Lung (tissue), 12 donors: Measurements from ENCODE around the gene DPH2. TPM values are rescaled to one million over a fixed set of nuclear protein-coding genes. Genes with fewer than 3 reads are reported as not detected.

Experiments used
- ATAC-seq: fragments of 200-7000 bp; cut with Tn5 transposase; one replicate; pipeline ENCODE4 v1.9.1; 2020; ENCODE audit warnings: moderate number of reproducible peaks; ENCODE audit not compliant: insufficient read depth, low FRiP score
- DNase-seq, 3 donors: peaks; one replicate each; pipeline ENCODE4 v3.0.0-alpha.2; 2013 to 2017
- H3K27ac ChIP-seq, 2 donors: one replicate each; pipeline ENCODE4 v1.5.1; 2013; ENCODE audit warnings: mild to moderate bottlenecking in 2 of 2, moderate library complexity in 2 of 2, control low read depth in 1 of 2, inconsistent platforms in 1 of 2, low read depth in 1 of 2, low read length in 1 of 2
- H3K27me3 ChIP-seq, 3 donors: one replicate each; pipeline ENCODE4 v1.5.1; 2013; ENCODE audit warnings: low read length in 2 of 3; ENCODE audit not compliant: control insufficient read depth in 3 of 3, insufficient read depth in 3 of 3
- H3K36me3 ChIP-seq, 4 donors: one replicate each; pipeline ENCODE4 v1.5.1; 2013; ENCODE audit warnings: low read length in 4 of 4, mild to moderate bottlenecking in 1 of 4, moderate library complexity in 1 of 4; ENCODE audit not compliant: control insufficient read depth in 4 of 4, insufficient read depth in 4 of 4
- H3K4me1 ChIP-seq, 5 donors: one replicate each; pipeline ENCODE4 v1.5.1; 2013; ENCODE audit warnings: low read length in 5 of 5, mild to moderate bottlenecking in 2 of 5, moderate library complexity in 1 of 5; ENCODE audit not compliant: control insufficient read depth in 5 of 5, insufficient read depth in 5 of 5
- H3K4me3 ChIP-seq: one replicate; pipeline ENCODE4 v1.5.1; 2013; ENCODE audit warnings: mild to moderate bottlenecking, control low read depth, moderate library complexity
- H3K9ac ChIP-seq, 2 donors: one replicate each; pipeline ENCODE4 v1.5.1; 2013; ENCODE audit warnings: low read length in 2 of 2, control low read depth in 1 of 2; ENCODE audit not compliant: insufficient read depth in 1 of 2
- H3K9me3 ChIP-seq, 4 donors: one replicate each; pipeline ENCODE4 v1.5.1; 2013; ENCODE audit warnings: low read length in 3 of 4, mild to moderate bottlenecking in 1 of 4, moderate library complexity in 1 of 4; ENCODE audit not compliant: control insufficient read depth in 4 of 4, insufficient read depth in 3 of 4
- WGBS, 2 donors: extraction: QIAGEN DNeasy Blood & Tissue Kit; methylation state at CpG; one replicate each; pipeline ENCODE4 v1.1.7; 2013; 5-methylcytosine and 5-hydroxymethylcytosine counted together
- polyA plus RNA-seq, 2 donors: library from polyadenylated mRNA; stranded (reverse); fragments of 200-250 nt; gene quantifications; one replicate each; pipeline ENCODE4 v1.2.1, GENCODE V29; 2013
- total RNA-seq, 2 donors: library from RNA; depleted of rRNA in 1 of 2; stranded (reverse); fragments of >200 nt in 1 of 2; gene quantifications; one replicate each; pipeline ENCODE4 v1.2.1, GENCODE V29; 2014 to 2021
- TF ChIP-seq, protein P1 (sequence below): IDR thresholded peaks from 2 replicates; pipeline ENCODE4 v1.5.1; 2012; ENCODE audit warnings: mild to moderate bottlenecking; ENCODE audit errors: control extremely low read depth, extremely low read depth
- donor health status: control.
- donor health status: control.
- donor health status: Bipolar disorder and iron deficiency.
- donor health status: healthy.
- donor health status: DM: yes; HTN: yes; CAD: no.

Gene DPH2
- total and polyA plus RNA-seq, 4 donors: 11.6 to 28.5 (median 21.3) TPM

DNA sequence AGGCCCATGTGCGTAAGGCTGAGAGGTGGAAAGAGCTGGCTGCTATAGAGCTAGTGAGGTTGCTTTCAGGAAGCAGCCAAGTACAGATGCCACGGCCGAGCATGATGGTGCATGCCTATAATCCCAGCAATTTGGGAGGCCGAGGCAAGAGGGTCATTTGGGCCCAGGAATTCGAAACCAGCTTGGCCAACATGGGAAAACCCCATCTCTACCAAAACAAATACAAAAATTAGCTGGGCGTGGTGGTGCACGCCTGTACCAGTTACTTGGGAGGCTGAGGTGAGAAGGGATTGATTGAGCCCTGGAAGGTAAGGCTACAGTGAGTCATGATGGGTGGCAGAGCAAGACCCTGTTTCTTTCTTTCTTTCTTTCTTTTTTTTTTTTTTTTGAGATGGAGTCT lies 24.3 kb downstream of the DPH2 start:
- WGBS, 2 donors: 85 to 92% methylated on average over 7 of the region's 7 CpGs

DNA sequence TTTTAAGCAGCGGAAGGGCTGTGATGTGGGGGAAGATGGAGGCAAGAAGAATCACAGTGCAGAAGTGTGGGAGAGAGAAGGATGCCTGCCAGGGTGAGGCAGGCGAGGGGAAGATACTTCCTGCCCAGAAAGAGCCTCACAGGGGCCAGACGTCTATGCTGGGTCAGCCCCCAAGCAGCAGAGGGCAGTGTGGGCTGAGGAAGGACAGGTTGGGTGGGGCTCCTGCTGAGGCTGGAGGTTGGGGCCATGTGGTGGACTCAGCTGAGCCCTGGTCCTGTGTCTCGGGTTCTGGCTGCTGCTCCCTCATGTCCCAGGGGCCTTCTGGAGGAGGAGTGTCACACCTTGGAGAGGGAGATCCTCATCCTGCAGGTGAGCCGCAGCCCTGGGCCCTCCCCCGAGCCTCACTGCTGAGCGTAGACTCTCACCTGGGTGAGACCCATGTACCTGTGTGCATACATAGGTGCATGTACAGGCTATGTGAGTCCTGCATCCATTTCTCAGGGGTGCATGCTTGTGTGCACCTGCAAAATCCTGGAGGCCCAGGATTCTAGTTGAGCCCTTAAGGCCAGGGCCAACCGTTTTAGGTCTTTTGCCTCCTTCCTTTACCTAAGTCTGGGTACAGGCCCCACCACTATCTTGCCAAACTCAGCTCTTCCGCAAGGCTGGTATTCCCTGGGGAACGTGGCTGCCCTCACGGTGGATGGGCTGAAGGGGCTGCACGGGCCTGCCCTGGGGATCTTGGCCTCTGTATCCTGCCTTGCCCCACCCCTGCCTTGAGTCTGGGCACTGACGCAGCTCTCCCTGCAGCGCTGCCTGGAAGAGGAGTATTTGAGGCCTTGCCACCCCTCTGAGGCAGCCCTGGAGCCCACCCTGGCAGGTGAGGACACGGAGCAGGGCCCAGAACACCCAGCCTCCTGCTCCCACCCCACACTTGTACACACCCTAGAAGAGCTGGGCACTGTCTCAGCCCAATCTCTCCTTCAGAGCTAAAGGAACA lies 25.3 kb downstream of the DPH2 start:
- WGBS, 2 donors: 82 to 84% methylated on average over 14 to 15 of the region's 15 CpGs

More for the DNA sequence above, 24.3 kb downstream of the DPH2 start:
- Histone ChIP-seq H3K4me3 (no peak overlapping the region), H3K9me3 (no peaks in the 10 kb centered on the region), H3K36me3 (peaks cover 0 to 3% (median under 1%) of the 10 kb centered on the region in 4 donors), H3K4me1 (peaks cover 0 to 16% (median 12%) of the 10 kb centered on the region in 5 donors), H3K27ac (no peak overlapping the region), H3K9ac (no peak overlapping the region), H3K27me3 (no peaks in the 10 kb centered on the region)
- TF ChIP-seq, protein P1, sequence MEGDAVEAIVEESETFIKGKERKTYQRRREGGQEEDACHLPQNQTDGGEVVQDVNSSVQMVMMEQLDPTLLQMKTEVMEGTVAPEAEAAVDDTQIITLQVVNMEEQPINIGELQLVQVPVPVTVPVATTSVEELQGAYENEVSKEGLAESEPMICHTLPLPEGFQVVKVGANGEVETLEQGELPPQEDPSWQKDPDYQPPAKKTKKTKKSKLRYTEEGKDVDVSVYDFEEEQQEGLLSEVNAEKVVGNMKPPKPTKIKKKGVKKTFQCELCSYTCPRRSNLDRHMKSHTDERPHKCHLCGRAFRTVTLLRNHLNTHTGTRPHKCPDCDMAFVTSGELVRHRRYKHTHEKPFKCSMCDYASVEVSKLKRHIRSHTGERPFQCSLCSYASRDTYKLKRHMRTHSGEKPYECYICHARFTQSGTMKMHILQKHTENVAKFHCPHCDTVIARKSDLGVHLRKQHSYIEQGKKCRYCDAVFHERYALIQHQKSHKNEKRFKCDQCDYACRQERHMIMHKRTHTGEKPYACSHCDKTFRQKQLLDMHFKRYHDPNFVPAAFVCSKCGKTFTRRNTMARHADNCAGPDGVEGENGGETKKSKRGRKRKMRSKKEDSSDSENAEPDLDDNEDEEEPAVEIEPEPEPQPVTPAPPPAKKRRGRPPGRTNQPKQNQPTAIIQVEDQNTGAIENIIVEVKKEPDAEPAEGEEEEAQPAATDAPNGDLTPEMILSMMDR: no peak
- DNase-seq: no peak
- ATAC-seq: no peak

DNA sequence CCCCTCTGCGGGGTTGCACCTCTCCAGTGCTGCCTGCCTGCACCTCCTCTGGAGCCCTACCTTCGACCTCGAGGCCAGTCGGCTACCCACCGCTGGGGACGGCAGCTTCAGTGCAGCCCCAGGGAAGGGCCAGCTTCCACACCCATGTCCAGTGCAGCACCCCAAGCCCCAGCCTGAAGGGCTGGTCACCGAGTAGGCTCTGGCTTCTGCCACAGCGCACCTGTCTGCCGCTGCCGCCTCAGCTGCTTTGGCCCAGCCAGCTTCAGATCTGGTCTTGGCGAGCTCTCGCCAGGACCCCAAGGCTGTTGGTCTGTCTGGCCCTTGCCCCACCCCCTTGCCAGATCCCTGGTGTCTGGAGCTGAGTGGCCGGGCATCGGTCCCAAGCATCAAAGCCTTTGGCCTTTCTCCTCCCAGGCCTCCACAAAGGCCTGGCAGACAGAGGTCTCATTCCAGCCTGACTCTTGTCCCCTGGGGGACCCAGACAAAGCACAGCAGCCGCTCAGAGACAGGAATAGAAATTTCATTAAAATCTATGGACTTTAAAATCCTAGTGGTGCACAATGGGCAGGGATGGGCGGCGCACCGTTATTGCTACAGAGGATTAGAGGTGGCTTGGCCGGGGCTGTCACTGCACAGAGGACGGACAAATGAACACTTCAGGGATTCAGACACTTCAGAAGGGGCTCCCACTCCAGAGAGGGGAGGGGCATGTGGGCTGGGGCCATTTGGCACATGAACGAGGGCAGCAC lies 26.3 kb downstream of the DPH2 start:
- no peaks in the 10 kb centered on the region for H3K27me3 ChIP-seq
- H3K9me3 ChIP-seq: no peaks in the 10 kb centered on the region
- no peak overlapping the region for H3K9ac ChIP-seq
- no peak overlapping the region for H3K27ac ChIP-seq
- peaks cover 0 to 12% (median 6%) of the 10 kb centered on the region in 5 donors for H3K4me1 ChIP-seq
- peaks cover 0 to 10% (median 3%) of the 10 kb centered on the region in 4 donors for H3K36me3 ChIP-seq
- DNase-seq: no peak
- WGBS, 2 donors: 89 to 92% methylated on average over 21 of the region's 21 CpGs
- TF ChIP-seq, protein P1: no peak
- H3K4me3 ChIP-seq: no peak overlapping the region
- no peak for ATAC-seq

More for the DNA sequence above, 25.3 kb downstream of the DPH2 start:
- no peak for DNase-seq
- H3K27ac ChIP-seq: no peak overlapping the region
- no peaks in the 10 kb centered on the region for H3K9me3 ChIP-seq
- H3K4me1 ChIP-seq: peaks cover 0 to 16% (median 12%) of the 10 kb centered on the region in 5 donors
- H3K27me3 ChIP-seq: no peaks in the 10 kb centered on the region
- H3K4me3 ChIP-seq: no peak overlapping the region
- H3K9ac ChIP-seq: no peak overlapping the region
- peaks cover 0 to 10% (median 3%) of the 10 kb centered on the region in 4 donors for H3K36me3 ChIP-seq
- TF ChIP-seq, protein P1: no peak
- no peak for ATAC-seq
